RCC 7860 (cell line): ENCODE results near the gene MTSS2.

Source experiments
- DNase-seq: peaks from one replicate; pipeline ENCODE4 v3.0.0-alpha.2; 2015; ENCODE audit warnings: low spot score
- FAIRE-seq: peaks from 2 replicates; lab custom pipeline; 2012; peaks lifted over from hg19 to GRCh38; lab: Jason Lieb, UNC

The MTSS2 gene

DNA sequence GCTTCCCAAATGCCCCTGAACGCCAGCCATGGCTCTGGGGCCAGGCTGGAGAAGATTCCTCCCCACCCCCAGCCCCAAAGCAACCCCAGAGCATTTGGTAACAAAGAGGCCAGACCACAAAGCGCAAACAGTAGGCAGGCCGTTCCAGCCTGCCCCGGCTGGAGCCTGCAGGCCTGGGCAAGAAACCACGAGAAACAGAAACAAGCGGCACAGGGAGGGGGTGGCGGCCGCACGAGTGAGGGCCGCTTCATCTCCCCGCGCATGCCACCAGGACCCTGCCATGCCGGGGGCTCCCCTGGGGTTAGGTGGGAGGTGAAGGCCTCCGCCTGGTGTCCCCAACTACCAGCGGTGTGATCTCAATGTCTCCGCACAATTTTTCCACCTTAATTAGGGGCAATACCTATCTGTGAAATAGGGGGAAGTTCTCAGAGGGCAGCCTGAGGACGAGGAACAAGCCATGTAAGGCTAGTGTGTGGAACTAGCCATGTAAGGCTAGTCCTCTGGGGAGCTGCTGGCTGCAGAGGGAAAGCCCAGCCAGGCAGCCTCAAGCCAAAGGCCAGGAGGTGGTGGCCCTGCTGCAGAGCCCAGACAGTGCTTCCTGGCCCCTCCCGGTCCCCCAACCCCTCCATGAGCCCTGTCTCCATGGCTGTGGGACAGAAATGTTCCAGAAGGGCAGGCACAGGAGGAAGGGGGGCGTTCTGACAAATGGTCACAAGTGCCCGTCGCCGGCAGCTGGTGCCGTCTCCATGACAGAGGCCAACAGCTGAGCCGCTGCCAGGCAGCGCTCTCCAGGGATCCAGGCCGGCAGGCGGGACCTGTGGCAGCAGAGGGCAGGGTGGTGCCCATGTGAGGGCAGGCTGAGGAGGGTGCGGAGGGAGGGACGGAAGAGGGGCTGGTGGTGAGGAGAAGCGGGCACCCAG lies 14.5 kb upstream of the MTSS2 start:
- DNase-seq: no peak
- FAIRE-seq: no peak

DNA sequence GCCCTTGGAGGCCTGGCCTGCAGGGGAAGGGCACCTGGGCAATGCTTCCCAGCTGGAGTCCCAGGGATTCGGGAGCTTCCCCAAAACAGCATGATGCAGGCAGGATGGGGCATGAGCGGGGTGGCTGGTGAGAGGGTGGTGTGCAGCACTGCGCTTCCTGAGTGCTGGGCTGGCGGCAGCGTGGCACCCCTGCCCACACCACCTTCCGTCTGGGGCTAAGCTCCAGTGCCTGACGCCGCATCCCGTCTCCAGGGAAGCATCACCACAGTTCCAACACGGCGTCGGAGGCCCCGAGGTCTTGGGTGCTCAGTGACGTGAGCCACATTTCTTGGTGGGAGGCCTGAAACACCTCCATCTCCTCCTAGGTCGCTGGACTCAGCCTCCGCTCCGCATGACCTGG lies 13.8 kb upstream of the MTSS2 start:
- no peak for FAIRE-seq
- no peak for DNase-seq

GRCh38 chr16:70698901-70699300 lies 13.0 kb upstream of the MTSS2 start:
- no peak for FAIRE-seq

DNA sequence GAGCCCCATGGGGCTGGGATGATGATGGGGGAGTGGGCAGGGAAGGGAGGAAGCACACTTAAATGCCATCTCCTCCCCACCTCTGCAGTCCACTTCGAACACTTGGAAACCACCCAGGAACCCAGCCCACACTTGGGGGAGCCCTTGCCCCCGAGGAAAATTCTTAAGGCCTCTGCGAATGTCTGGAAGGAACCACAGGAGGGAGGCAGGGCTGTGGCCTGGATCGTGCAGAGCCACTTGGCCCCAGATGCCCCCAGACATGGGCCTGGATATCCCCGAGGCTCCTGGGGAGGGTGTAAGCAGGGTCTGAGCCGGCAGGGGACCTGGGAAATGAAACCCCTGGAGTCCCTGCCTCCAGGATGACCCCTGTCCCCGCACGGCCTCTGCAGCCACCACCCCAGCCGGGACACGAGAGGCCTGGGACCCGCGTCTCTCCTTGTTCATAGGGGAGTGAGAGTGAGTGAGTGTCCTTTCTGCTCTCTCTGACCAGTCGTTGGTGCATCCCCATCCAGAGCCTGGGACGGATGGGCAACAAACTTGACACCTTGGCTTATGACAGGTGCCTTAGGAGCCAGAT lies 11.8 kb upstream of the MTSS2 start:
- no peak for DNase-seq
- FAIRE-seq: no peak

More at GRCh38 chr16:70698901-70699300, 13.0 kb upstream of the MTSS2 start:
- DNase-seq: no peak

- DNase-seq (no peak), FAIRE-seq (no peak)
Observed at GRCh38 chr16:70696952-70697593, 11.2 kb upstream of the MTSS2 start.

DNA sequence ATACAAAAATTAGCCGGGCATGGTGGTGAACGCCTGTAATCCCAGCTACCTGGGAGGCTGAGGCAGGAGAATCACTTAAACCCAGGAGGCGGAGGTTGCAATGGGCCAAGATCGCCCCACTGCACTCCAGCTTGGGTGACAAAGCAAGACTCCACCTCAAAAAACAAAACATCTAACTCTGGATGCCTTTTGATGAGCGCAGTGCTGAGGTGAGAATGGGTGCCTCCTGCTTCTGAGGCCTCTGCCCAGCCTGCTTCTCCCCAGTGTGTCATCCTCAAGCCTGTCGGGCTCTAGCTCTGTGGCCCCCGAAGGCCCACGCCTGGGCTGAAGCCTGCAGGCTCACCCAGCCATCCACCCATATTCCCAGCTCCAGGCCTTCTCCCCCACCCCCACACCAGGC lies 10.5 kb upstream of the MTSS2 start:
- no peak for DNase-seq
- FAIRE-seq: no peak

- DNase-seq: peak; percentile 68
- peak; percentile 44 for FAIRE-seq
Observed at GRCh38 chr16:70695331-70696070, 9.6 kb upstream of the MTSS2 start.

- DNase-seq (no peak), FAIRE-seq (no peak)
Observed at GRCh38 chr16:70694868-70695218, 9.0 kb upstream of the MTSS2 start.

DNA sequence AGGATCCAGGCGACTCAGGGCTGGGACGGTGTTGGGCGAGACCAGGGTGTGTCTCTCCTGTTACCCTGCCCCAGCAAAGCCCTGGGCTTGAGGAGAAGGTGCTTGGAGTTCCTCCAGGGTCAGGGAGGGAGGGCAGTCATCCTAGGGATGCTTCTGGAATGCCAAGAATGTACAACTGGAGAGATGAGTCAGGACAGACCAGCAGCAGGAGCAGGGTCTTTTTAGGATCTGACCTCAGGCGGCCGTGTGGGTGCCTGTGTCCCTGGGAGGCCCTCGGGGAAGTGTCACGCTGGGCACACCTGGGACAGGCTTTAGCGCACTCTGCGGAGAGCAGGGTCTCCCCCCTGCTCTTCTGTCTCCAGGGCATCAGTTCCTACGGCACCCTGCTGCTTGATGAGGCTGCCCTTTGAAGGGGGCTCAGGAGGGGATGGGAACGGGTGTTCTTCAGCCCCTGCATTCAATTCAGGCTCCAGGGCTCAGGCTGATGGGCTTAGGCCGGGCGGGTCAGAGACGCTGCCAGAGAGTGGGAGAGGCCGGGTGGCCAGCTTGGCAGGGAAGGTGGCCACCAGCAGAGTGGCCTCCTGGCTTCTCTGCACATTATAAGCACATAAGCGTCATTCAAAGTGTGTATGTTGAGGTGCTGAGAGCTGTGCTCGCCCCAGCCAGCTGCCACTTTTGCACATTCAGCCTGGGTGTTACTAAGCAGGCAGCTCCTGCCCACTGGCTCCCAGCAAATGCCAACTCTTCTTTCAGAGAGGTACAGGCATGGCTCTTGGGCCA lies 8.4 kb upstream of the MTSS2 start:
- peak; percentile 87 for FAIRE-seq

GRCh38 chr16:70692873-70693671 lies 7.2 kb upstream of the MTSS2 start:
- no peak for FAIRE-seq
- DNase-seq: no peak

More for the DNA sequence above, 8.4 kb upstream of the MTSS2 start:
- DNase-seq: peak; percentile 96

- FAIRE-seq: no peak
- DNase-seq: no peak
Observed at GRCh38 chr16:70692130-70692872, 6.4 kb upstream of the MTSS2 start.

- DNase-seq (no peak), FAIRE-seq (no peak)
Observed at GRCh38 chr16:70691223-70692129, 5.6 kb upstream of the MTSS2 start.

GRCh38 chr16:70689970-70690891 lies 4.4 kb upstream of the MTSS2 start:
- DNase-seq (no peak), FAIRE-seq (no peak)

DNA sequence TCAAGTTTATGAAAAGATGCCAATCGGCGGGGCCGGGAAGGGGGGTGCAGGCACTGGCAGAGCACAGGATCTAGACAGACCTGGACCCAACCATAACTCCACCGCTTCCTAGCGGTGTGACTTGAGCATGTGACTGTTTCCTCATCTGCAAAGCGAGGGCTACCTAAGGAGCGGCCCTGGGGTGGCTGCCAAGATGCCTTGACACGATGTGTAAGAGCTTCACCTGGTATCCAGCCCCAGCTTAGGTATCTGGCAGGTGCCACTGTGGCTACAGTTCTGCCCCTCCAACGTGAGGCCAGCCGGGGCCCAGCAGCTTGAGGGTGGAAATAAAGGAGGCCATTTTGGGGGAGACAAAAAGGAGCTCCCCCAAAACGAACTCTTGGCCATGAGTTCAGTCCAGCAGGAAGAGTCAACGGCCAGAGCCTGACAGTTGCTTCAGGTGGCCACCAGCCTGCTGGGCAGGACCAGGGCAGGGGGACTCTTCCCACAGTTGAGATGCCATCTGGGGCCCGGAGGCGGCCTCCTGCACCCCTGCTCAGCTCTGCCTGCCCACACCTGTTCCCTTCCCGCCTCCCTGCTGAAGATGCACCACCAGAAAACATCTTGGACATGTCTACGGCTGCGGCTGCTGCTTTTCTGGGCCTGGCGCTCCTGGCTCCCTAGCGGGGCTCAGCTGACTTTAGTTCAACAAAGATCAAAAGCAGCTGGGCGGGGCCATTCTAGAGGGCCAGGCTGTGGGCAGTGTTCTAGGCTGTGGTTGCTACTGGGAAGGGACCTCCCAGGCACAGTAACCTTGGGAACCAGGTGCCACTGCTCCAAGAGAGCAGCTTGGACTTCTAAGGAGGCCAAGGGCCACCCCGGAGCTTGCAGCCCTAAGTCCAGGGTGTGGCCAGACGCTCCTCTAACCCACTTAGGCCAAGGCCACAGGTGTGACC lies 3.4 kb upstream of the MTSS2 start:
- FAIRE-seq (no peak), DNase-seq (no peak)

DNA sequence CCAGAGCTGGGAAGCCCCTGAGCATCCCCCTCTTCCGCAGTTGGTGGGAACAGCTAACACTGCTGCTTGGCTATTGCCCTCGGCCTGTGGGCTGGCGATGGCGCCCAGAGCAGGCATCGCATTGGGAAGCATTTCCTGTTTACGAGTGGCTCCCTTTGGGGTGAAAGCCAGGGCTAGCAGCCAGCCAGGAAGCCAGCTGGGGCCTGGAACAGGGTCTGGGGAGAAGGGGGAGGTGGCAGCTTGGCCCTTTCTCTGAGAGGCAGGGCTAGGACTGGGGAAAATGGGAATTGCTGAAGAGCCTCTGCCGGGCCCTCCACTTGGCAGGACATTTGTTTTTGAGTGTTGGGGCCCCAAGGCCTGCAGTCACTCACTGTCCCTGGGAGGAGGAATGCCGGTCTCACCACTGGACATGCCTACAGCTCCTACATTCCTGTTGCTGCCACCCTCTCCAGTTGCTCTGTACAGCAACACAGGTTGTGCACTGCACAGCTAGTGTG lies 2.4 kb upstream of the MTSS2 start:
- FAIRE-seq: no peak
- no peak for DNase-seq
